HepG2 (cell line): ENCODE results near the gene ERC1. TPM values are rescaled to one million over a fixed set of nuclear protein-coding genes. Genes with fewer than 3 reads are reported as not detected.

Experiments
- ATAC-seq: fragments of 200-7000 bp; cut with Tn5 transposase; 3 replicates; pipeline ENCODE4 v1.9.1; 2020; ENCODE audit warnings: mild to moderate bottlenecking, moderate library complexity
- BruUV-seq: library from RNA; stranded (reverse); fragments of 400-500 nt; replicated peaks from 2 replicates; lab custom pipeline; 2021; lab: Mats Ljungman, UMichigan
- CTCF ChIA-PET: fragments of 300-600 bp; formaldehyde crosslinking; extraction: SDS; loops from one replicate; lab custom pipeline; 2021; ENCODE audit warnings: low total read pairs, inconsistent platforms, low intra/inter-chr PET ratio; lab: Yijun Ruan, JAX
- POLR2A ChIA-PET: fragments of 350-600 bp; sonication (Branson Sonifier 250); formaldehyde crosslinking; loops from one replicate; lab custom pipeline; 2020; ENCODE audit warnings: antibody characterized with exemption, inconsistent platforms; lab: Yijun Ruan, JAX
- DNase-seq: peaks from one replicate; pipeline ENCODE4 v3.0.0-alpha.2; 2015; ENCODE audit warnings: low spot score
- FAIRE-seq: peaks from 3 replicates; lab custom pipeline; 2011; peaks lifted over from hg19 to GRCh38; lab: Jason Lieb, UNC
- H2AFZ ChIP-seq: one replicate; pipeline ENCODE4 v1.6.1; 2011; ENCODE audit warnings: low read length, inconsistent platforms
- H3K27ac ChIP-seq: fragments of 300-600 bp; 3 replicates; pipeline ENCODE4 v1.8.0; 2011; ENCODE audit warnings: mixed run types, mild to moderate bottlenecking, mixed read lengths, low read length, inconsistent platforms; ENCODE audit not compliant: insufficient read depth; ENCODE audit errors: extremely low read length
- H3K27me3 ChIP-seq, 2 experiments: fragments of 200-600 bp in 1 of 2; 2 replicates in 1 of 2; 3 replicates in 1 of 2; pipeline versions ENCODE4 v1.6.0 to v1.8.0; 2011; ENCODE audit warnings: low read length in 2 of 2, mild to moderate bottlenecking in 2 of 2, moderate library complexity in 2 of 2, inconsistent platforms in 1 of 2; ENCODE audit not compliant: insufficient read depth in 2 of 2, control insufficient read depth in 1 of 2
- H3K36me3 ChIP-seq, 2 experiments: fragments of 200-600 bp in 1 of 2; replicated peaks in 1 of 2; 2 replicates in 1 of 2; 3 replicates in 1 of 2; pipeline versions ENCODE4 v1.5.1 to v1.8.0; 2011; ENCODE audit warnings: low read length in 2 of 2, inconsistent platforms in 1 of 2; ENCODE audit not compliant: insufficient read depth in 2 of 2, control insufficient read depth in 1 of 2
- H3K4me1 ChIP-seq: 2 replicates; pipeline ENCODE4 v1.5.1; 2012; ENCODE audit warnings: low read length, inconsistent platforms; ENCODE audit not compliant: insufficient read depth
- H3K4me2 ChIP-seq: 2 replicates; pipeline ENCODE4 v1.6.0; 2011; ENCODE audit warnings: low read depth, low read length, inconsistent platforms
- H3K4me3 ChIP-seq, 3 experiments: fragments of 200-600 bp in 1 of 3; sonication (generic), shearing (Covaris generic) in 1 of 3; replicated peaks in 1 of 3; 2 replicates each; pipeline ENCODE4 v1.5.1; 2011 to 2016; ENCODE audit warnings: low read length in 3 of 3, inconsistent platforms in 2 of 3, low read depth in 2 of 3, mild to moderate bottlenecking in 2 of 3, control low read depth in 1 of 3, mixed read lengths in 1 of 3; ENCODE audit not compliant: insufficient read depth in 1 of 3
- H3K79me2 ChIP-seq: one replicate; pipeline ENCODE4 v1.6.1; 2011; ENCODE audit warnings: low read length, inconsistent platforms; ENCODE audit not compliant: insufficient read depth
- H3K9ac ChIP-seq: 2 replicates; pipeline ENCODE4 v1.6.0; 2011; ENCODE audit warnings: mild to moderate bottlenecking, low read depth, low read length, inconsistent platforms; ENCODE audit not compliant: insufficient read depth
- H3K9me3 ChIP-seq: 2 replicates; pipeline ENCODE4 v1.5.1; 2012; ENCODE audit warnings: mild to moderate bottlenecking, low read length
- H4K20me1 ChIP-seq: 2 replicates; pipeline ENCODE4 v1.6.0; 2011; ENCODE audit warnings: inconsistent platforms, mild to moderate bottlenecking, low read length, moderate library complexity; ENCODE audit not compliant: insufficient read depth
- ERF ChIP-seq: IDR thresholded peaks from 2 replicates; pipeline ENCODE4 v1.6.1; 2018; ENCODE audit warnings: missing biosample characterization, missing genetic modification reagents
- HOXA3 ChIP-seq: sonication (generic); formaldehyde crosslinking; IDR thresholded peaks from 2 replicates; pipeline ENCODE4 v1.5.0; 2020; ENCODE audit warnings: missing genetic modification reagents
- KDM1A ChIP-seq: IDR thresholded peaks from 2 replicates; pipeline ENCODE4 v1.6.1; 2016; ENCODE audit warnings: missing compliant biosample characterization
- KDM6A ChIP-seq: IDR thresholded peaks from 2 replicates; pipeline ENCODE4 v1.6.1; 2016; ENCODE audit warnings: low read depth
- NKX3-1 ChIP-seq: sonication (generic); formaldehyde crosslinking; IDR thresholded peaks from 2 replicates; pipeline ENCODE4 v1.5.0; 2020; ENCODE audit warnings: missing genetic modification reagents
- SRSF1 ChIP-seq: fragments of 200-400 bp; formaldehyde crosslinking; optimal IDR thresholded peaks from 2 replicates; pipeline ENCODE3; 2017; ENCODE audit warnings: mild to moderate bottlenecking, low read depth, low read length, moderate library complexity
- TAF1 ChIP-seq: sonication (generic); formaldehyde crosslinking; IDR thresholded peaks from 2 replicates; pipeline ENCODE4 v1.4.0; 2020; ENCODE audit warnings: missing genetic modification reagents
- XRCC5 ChIP-seq: fragments of 200-400 bp; formaldehyde crosslinking; optimal IDR thresholded peaks from 2 replicates; pipeline ENCODE3; 2017; ENCODE audit warnings: mild to moderate bottlenecking, low read length
- ZNF180 ChIP-seq: sonication (generic); formaldehyde crosslinking; IDR thresholded peaks from 2 replicates; pipeline ENCODE4 v1.4.0; 2020; ENCODE audit warnings: low read depth, missing genetic modification reagents, borderline replicate concordance
- ZNF460 ChIP-seq: sonication (generic); formaldehyde crosslinking; IDR thresholded peaks from 2 replicates; pipeline ENCODE4 v1.5.1; 2020; ENCODE audit warnings: missing genetic modification reagents, mild to moderate bottlenecking, borderline replicate concordance
- ZNF552 ChIP-seq: sonication (generic); formaldehyde crosslinking; IDR thresholded peaks from 2 replicates; pipeline ENCODE4 v1.9.0; 2022; ENCODE audit warnings: missing genetic modification reagents, mild to moderate bottlenecking, borderline replicate concordance
- ZNF687 ChIP-seq: sonication (generic); formaldehyde crosslinking; IDR thresholded peaks from 2 replicates; pipeline ENCODE4 v1.5.1; 2020; ENCODE audit warnings: mild to moderate bottlenecking, missing genetic modification reagents, moderate library complexity
- ZNF879 ChIP-seq: sonication (generic); formaldehyde crosslinking; IDR thresholded peaks from 2 replicates; pipeline ENCODE4 v1.8.1; 2023; ENCODE audit warnings: missing genetic modification reagents
- WGBS: methylation state at CpG from one replicate; pipeline ENCODE4 v1.1.6; 2017; ENCODE audit warnings: low lambda C conversion rate; 5-methylcytosine and 5-hydroxymethylcytosine counted together
- in situ Hi-C: cut with HindIII; loops from 2 replicates; pipeline ENCODE4 v1.10.0; 2017; ENCODE audit warnings: low pct_unique_long_range_greater_than_20kb; ENCODE audit not compliant: extremely low pct_ligation_motif_present
- intact Hi-C: fragments of 100-400 bp; cut with micrococcal nuclease; formaldehyde crosslinking; loops from one replicate; pipeline ENCODE4 v1.10.0; 2022; ENCODE audit not compliant: unreplicated experiment
- polyA plus RNA-seq, 8 experiments: library from polyadenylated mRNA; depleted of rRNA in 3 of 8; stranded (reverse) in 7 of 8; unstranded in 1 of 8; fragments of >200 nt; fragmentation: Illumina TruSeq in 4 of 8; extraction: Trizol in 4 of 8; gene quantifications; 2 replicates each; pipeline versions ENCODE4 v1.2.1 to v1.2.3, GENCODE V29; 2011 to 2016; ENCODE audit warnings: low read depth in 4 of 8, missing spikeins in 1 of 8, mixed read lengths in 1 of 8; ENCODE audit not compliant: insufficient read depth in 1 of 8
- total RNA-seq, 5 experiments: library from RNA; depleted of rRNA; stranded (reverse); fragments of >200 nt; fragmentation: Illumina TruSeq; extraction: Trizol; gene quantifications; 2 replicates each; pipeline ENCODE4 v1.2.3, GENCODE V29; 2016; ENCODE audit warnings: low read depth in 1 of 5
- TF ChIP-seq, protein P1 (sequence below): sonication (generic); formaldehyde crosslinking; IDR thresholded peaks from 2 replicates; pipeline ENCODE4 v1.9.0; 2021; ENCODE audit warnings: missing genetic modification reagents, mild to moderate bottlenecking, borderline replicate concordance
- TF ChIP-seq, protein P2 (sequence below): sonication (generic); formaldehyde crosslinking; IDR thresholded peaks from 2 replicates; pipeline ENCODE4 v1.5.0; 2020; ENCODE audit warnings: missing genetic modification reagents

Gene ERC1
- total and polyA plus RNA-seq, 2 of the 13 experiments (the other 11 are each of a cell fraction or from before 2014, with no cell fraction given) = 6.1 to 12.4 TPM

GRCh38 chr12:1213618-1214205 is 222.7 kb downstream of the ERC1 start:
- no peak overlapping the region for H3K4me3 ChIP-seq
- CTCF ChIA-PET = no interaction called here
- no peak for FAIRE-seq
- POLR2A ChIA-PET = no interaction called here
- no peak for DNase-seq
- no peaks in the 10 kb centered on the region for H3K79me2 ChIP-seq
- no peak for ATAC-seq
- no peaks in the 10 kb centered on the region for H3K27me3 ChIP-seq
- H3K9ac ChIP-seq = no peak overlapping the region
- no peaks in the 10 kb centered on the region for H4K20me1 ChIP-seq
- no peaks in the 10 kb centered on the region for H3K9me3 ChIP-seq
- WGBS = 97% methylated on average over 7 of the region's 7 CpGs
- no peaks in the 10 kb centered on the region for H3K4me1 ChIP-seq
- intact Hi-C loops (no loop called here), in situ Hi-C loops (no loop called here)
- BruUV-seq = no TSS peak
- H3K27ac ChIP-seq = no peak overlapping the region
- H3K36me3 ChIP-seq = no peaks in the 10 kb centered on the region
- no peak overlapping the region for H2AFZ ChIP-seq
- H3K4me2 ChIP-seq = no peak overlapping the region
- TF ChIP-seq KDM6A (CRISPR knock-in tag) = no peak
- TF ChIP-seq, protein P1, sequence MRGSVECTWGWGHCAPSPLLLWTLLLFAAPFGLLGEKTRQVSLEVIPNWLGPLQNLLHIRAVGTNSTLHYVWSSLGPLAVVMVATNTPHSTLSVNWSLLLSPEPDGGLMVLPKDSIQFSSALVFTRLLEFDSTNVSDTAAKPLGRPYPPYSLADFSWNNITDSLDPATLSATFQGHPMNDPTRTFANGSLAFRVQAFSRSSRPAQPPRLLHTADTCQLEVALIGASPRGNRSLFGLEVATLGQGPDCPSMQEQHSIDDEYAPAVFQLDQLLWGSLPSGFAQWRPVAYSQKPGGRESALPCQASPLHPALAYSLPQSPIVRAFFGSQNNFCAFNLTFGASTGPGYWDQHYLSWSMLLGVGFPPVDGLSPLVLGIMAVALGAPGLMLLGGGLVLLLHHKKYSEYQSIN = no peak
- TF ChIP-seq, protein P2, sequence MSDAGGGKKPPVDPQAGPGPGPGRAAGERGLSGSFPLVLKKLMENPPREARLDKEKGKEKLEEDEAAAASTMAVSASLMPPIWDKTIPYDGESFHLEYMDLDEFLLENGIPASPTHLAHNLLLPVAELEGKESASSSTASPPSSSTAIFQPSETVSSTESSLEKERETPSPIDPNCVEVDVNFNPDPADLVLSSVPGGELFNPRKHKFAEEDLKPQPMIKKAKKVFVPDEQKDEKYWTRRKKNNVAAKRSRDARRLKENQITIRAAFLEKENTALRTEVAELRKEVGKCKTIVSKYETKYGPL (CRISPR knock-in tag) = no peak
- no peak for TF ChIP-seq HOXA3 (CRISPR knock-in tag)
- no peak for TF ChIP-seq SRSF1
- TF ChIP-seq TAF1 (CRISPR knock-in tag) = no peak
- no peak for TF ChIP-seq NKX3-1
- no peak for TF ChIP-seq ZNF460 (CRISPR knock-in tag)
- TF ChIP-seq ZNF180 (CRISPR knock-in tag) = no peak
- no peak for TF ChIP-seq XRCC5
- TF ChIP-seq ZNF552 = no peak
- no peak for TF ChIP-seq ERF (CRISPR knock-in tag)
- no peak for TF ChIP-seq KDM1A
- TF ChIP-seq ZNF879 = no peak
- TF ChIP-seq ZNF687 (CRISPR knock-in tag) = no peak
